MCF 10A (cell line): ENCODE measurements around the gene MLF2. TPM values are rescaled to one million over a fixed set of nuclear protein-coding genes. Genes with fewer than 3 reads are reported as not detected.

Experiments
- BruUV-seq: library from RNA; stranded (reverse); fragments of 400-500 nt; replicated peaks from 2 replicates; lab custom pipeline; 2021; lab: Mats Ljungman, UMichigan
- CTCF ChIA-PET: fragments of 300-600 bp; sonication (Branson Sonifier 250); formaldehyde crosslinking; extraction: SDS; loops from one replicate; lab custom pipeline; 2021; ENCODE audit warnings: antibody characterized with exemption, inconsistent platforms; lab: Yijun Ruan, JAX
- POLR2A ChIA-PET: fragments of 300-600, 350-650 bp; sonication (Branson Sonifier 250); formaldehyde crosslinking; extraction: SDS; loops from one replicate; lab custom pipeline; 2020; ENCODE audit warnings: antibody characterized with exemption, inconsistent platforms; lab: Yijun Ruan, JAX
- DNase-seq: peaks from one replicate; pipeline ENCODE4 v3.0.0-alpha.2; 2018; ENCODE audit not compliant: unreplicated experiment
- H3K27ac Mint-ChIP-seq: one replicate; pipeline ENCODE4 v1.8.0; 2022; ENCODE audit warnings: mild to moderate bottlenecking, low read depth, mixed read lengths; ENCODE audit not compliant: unreplicated experiment
- H3K27me3 Mint-ChIP-seq: one replicate; pipeline ENCODE4 v1.8.0; 2022; ENCODE audit warnings: mixed read lengths; ENCODE audit not compliant: insufficient read depth, unreplicated experiment
- H3K36me3 Mint-ChIP-seq: one replicate; pipeline ENCODE4 v1.8.0; 2022; ENCODE audit warnings: mild to moderate bottlenecking, moderate library complexity, mixed read lengths; ENCODE audit not compliant: insufficient read depth, unreplicated experiment
- H3K4me1 Mint-ChIP-seq: one replicate; pipeline ENCODE4 v1.8.0; 2022; ENCODE audit warnings: mixed read lengths; ENCODE audit not compliant: insufficient read depth, unreplicated experiment
- H3K4me3 Mint-ChIP-seq: one replicate; pipeline ENCODE4 v1.8.0; 2022; ENCODE audit warnings: mild to moderate bottlenecking, moderate library complexity, mixed read lengths; ENCODE audit not compliant: unreplicated experiment
- H3K9me3 Mint-ChIP-seq: one replicate; pipeline ENCODE4 v1.8.0; 2022; ENCODE audit warnings: mixed read lengths; ENCODE audit not compliant: unreplicated experiment
- CTCF ChIP-seq: fragments of 200-600 bp; IDR thresholded peaks from one replicate; pipeline ENCODE4 v1.8.0; 2022; ENCODE audit warnings: antibody characterized with exemption, mild to moderate bottlenecking; ENCODE audit not compliant: unreplicated experiment
- intact Hi-C: fragments of 100-400 bp; cut with micrococcal nuclease; formaldehyde crosslinking; loops from 2 replicates; pipeline ENCODE4 v1.14.1; 2022
- total RNA-seq: library from RNA; stranded (reverse); gene quantifications from 2 replicates; pipeline ENCODE4 v1.2.3, GENCODE V29; 2022

The MLF2 gene
- total RNA-seq, 1 experiment from 2014 or later = 151 TPM

GRCh38 chr12:6757028-6757690 is 4.2 kb upstream of the MLF2 start:
- no peak for DNase-seq
- H3K4me3 Mint-ChIP-seq = no peak overlapping the region
- H3K27ac Mint-ChIP-seq = no peak overlapping the region
- peaks cover 4% of the 10 kb centered on the region for H3K36me3 Mint-ChIP-seq
- BruUV-seq = no TSS peak
- POLR2A ChIA-PET = interaction anchor here (0.6 kb wide), 1 partner anchor 10 kb away, joined by 4 read pairs; the partner anchor contains the start of gene PTMS
- intact Hi-C loops = no loop called here
- no peaks in the 10 kb centered on the region for H3K27me3 Mint-ChIP-seq
- no peak for TF ChIP-seq CTCF
- CTCF ChIA-PET = interaction anchor here (0.6 to 2.7 kb wide), 5 partner anchors 9 to 87 kb away, joined by 3 to 14 read pairs (median 5); partner anchors contain the start of gene PTMS
- H3K4me1 Mint-ChIP-seq = peaks cover 12% of the 10 kb centered on the region
- H3K9me3 Mint-ChIP-seq = no peaks in the 10 kb centered on the region

- Mint-ChIP-seq H3K4me1 (peaks cover 16% of the 10 kb centered on the region), H3K36me3 (peaks cover 25% of the 10 kb centered on the region), H3K4me3 (no peak overlapping the region), H3K9me3 (no peaks in the 10 kb centered on the region), H3K27ac (peak overlapping the region; percentile 92), H3K27me3 (no peaks in the 10 kb centered on the region)
- no peak for TF ChIP-seq CTCF
- intact Hi-C loops = no loop called here
- CTCF ChIA-PET = interaction anchor here (0.6 to 5.6 kb wide), 35 partner anchors 8 to 410 kb away, joined by 3 to 174 read pairs (median 6); partner anchors contain the start of genes COPS7A, GNB3, GPR162 and PTMS
- no TSS peak for BruUV-seq
- POLR2A ChIA-PET = interaction anchor here (0.7 to 4.5 kb wide), 15 partner anchors 9 to 118 kb away, joined by 4 to 119 read pairs (median 23); partner anchors contain the start of genes CDCA3, COPS7A, LAG3 and PTMS
- DNase-seq = no peak
Measured at GRCh38 chr12:6754411-6754810, 1.5 kb upstream of the MLF2 start.

GRCh38 chr12:6753772-6754356 is 923 bp upstream of the MLF2 start:
- DNase-seq = no peak
- CTCF ChIA-PET = interaction anchor here (0.6 to 5.6 kb wide), 44 partner anchors 8 to 410 kb away, joined by 3 to 174 read pairs (median 5); partner anchors contain the start of genes CD4, COPS7A, GNB3 and GPR162
- Mint-ChIP-seq H3K4me1 (peaks cover 16% of the 10 kb centered on the region), H3K36me3 (peaks cover 30% of the 10 kb centered on the region), H3K4me3 (peak overlapping the region; percentile 95), H3K27me3 (no peaks in the 10 kb centered on the region), H3K27ac (peak overlapping the region; percentile 92), H3K9me3 (no peaks in the 10 kb centered on the region)
- peak; percentile 90 for TF ChIP-seq CTCF
- BruUV-seq = no TSS peak
- intact Hi-C loops = loop anchor here (1.0 to 2.0 kb wide), 7 partner anchors 12 to 137 kb away; partner anchors contain the start of genes PTMS and ZNF384
- POLR2A ChIA-PET = interaction anchor here (0.6 to 4.5 kb wide), 24 partner anchors 9 to 183 kb away, joined by 3 to 119 read pairs (median 8); partner anchors contain the start of genes CDCA3, COPS7A, LAG3 and PTMS
